DOHH2 (cell line): Measurements from ENCODE around the gene ARMC10.

ENCODE experiments used
- CTCF ChIP-seq: fragments of 200-600 bp; sonication (generic); IDR thresholded peaks from one replicate; pipeline ENCODE4 v1.5.1; 2014; ENCODE audit warnings: antibody characterized with exemption, mild to moderate bottlenecking, low read depth, low read length; ENCODE audit not compliant: poor library complexity, severe bottlenecking
- EZH2phosphoT487 ChIP-seq: fragments of 200-600 bp; sonication (generic); IDR thresholded peaks from 2 replicates; pipeline ENCODE4 v1.6.1; 2017; ENCODE audit warnings: borderline replicate concordance, mild to moderate bottlenecking, antibody characterized with exemption, low read length, moderate library complexity, mixed read lengths

GRCh38 chr7:103077318-103077717 lies 2.4 kb downstream of the ARMC10 start:
- no peak for TF ChIP-seq CTCF
- no peak for TF ChIP-seq EZH2phosphoT487
